Measurements from ENCODE around the gene C5. TPM values are rescaled to one million over a fixed set of nuclear protein-coding genes. Genes with fewer than 3 reads are reported as not detected.

The C5 gene
- total RNA-seq, 1 experiment from 2014 or later = 10.2 TPM

DNA sequence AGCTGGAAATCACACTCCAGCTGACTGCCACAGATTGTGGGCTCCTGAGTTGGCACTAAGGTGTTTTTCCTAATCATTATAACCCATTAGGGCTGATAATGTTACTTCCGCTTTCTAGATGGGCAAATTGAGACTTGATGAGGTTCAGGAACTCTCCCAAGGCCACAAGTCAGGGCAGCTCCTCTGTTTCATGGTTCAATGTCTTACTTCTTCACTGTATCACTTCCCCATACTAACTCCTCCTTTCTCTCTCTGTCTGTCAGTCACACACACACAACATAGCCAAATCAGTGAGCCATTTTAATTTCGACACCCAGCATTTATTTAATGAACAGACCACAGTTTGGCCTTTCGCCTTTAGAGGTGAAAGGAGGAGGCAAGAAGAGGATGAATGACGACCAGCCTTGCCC is 105.6 kb downstream of the C5 start:
- Histone ChIP-seq H4K20me1 (ENCODE audit: insufficient read depth, low read depth, low read length) (no peaks in the 10 kb centered on the region), H3K9me3 (ENCODE audit: low read length) (no peaks in the 10 kb centered on the region), H3K4me1 (ENCODE audit: low read length) (peaks cover 36% of the 10 kb centered on the region), H3K27ac (ENCODE audit: low read length) (peak overlapping the region; percentile 87), H3K9ac (ENCODE audit: low read length) (0 out of 2 replicates have a peak overlapping the region, but pooled peaks have one; percentile 21), H3K9me2 (replicated peaks; ENCODE audit: insufficient read depth, low read length) (no peaks in the 10 kb centered on the region), H3K79me2 (ENCODE audit: low read length) (no peaks in the 10 kb centered on the region), H3K4me3 (ENCODE audit: low read length) (no peak overlapping the region), H2AFZ (ENCODE audit: low read length) (no peak overlapping the region), H3K36me3 (ENCODE audit: insufficient read depth, low read length) (no peaks in the 10 kb centered on the region), H3K27me3 (ENCODE audit: low read length) (no peaks in the 10 kb centered on the region), H3K4me2 (ENCODE audit: low read depth, low read length, poor library complexity, severe bottlenecking) (peak overlapping the region; percentile 57)
- peak; percentile 92 for DNase-seq

GRCh38 chr9:120942186-120943001 is 107.7 kb downstream of the C5 start:
- 0 out of 2 replicates have a peak overlapping the region, but pooled peaks have one; percentile 5 for H3K9ac ChIP-seq (ENCODE audit: low read length)
- no peaks in the 10 kb centered on the region for H3K9me3 ChIP-seq (ENCODE audit: low read length)
- H3K36me3 ChIP-seq (ENCODE audit: insufficient read depth, low read length) = no peaks in the 10 kb centered on the region
- DNase-seq = no peak
- H3K9me2 ChIP-seq (replicated peaks; ENCODE audit: insufficient read depth, low read length) = no peaks in the 10 kb centered on the region
- no peaks in the 10 kb centered on the region for H3K27me3 ChIP-seq (ENCODE audit: low read length)
- no peak overlapping the region for H3K4me3 ChIP-seq (ENCODE audit: low read length)
- no peak overlapping the region for H3K4me2 ChIP-seq (ENCODE audit: low read depth, low read length, poor library complexity, severe bottlenecking)
- no peaks in the 10 kb centered on the region for H4K20me1 ChIP-seq (ENCODE audit: insufficient read depth, low read depth, low read length)
- no peaks in the 10 kb centered on the region for H3K79me2 ChIP-seq (ENCODE audit: low read length)
- peaks cover 47% of the 10 kb centered on the region for H3K4me1 ChIP-seq (ENCODE audit: low read length)
- peak overlapping the region; percentile 47; the same call in 1 of the 2 replicates for H2AFZ ChIP-seq (ENCODE audit: low read length)
- 0 out of 2 replicates have a peak overlapping the region, but pooled peaks have one; percentile 8 for H3K27ac ChIP-seq (ENCODE audit: low read length)

- H3K4me3 ChIP-seq (ENCODE audit: low read length) = no peak overlapping the region
- no peaks in the 10 kb centered on the region for H3K79me2 ChIP-seq (ENCODE audit: low read length)
- peaks cover 59% of the 10 kb centered on the region for H3K4me1 ChIP-seq (ENCODE audit: low read length)
- no peak overlapping the region for H3K4me2 ChIP-seq (ENCODE audit: low read depth, low read length, poor library complexity, severe bottlenecking)
- H3K27me3 ChIP-seq (ENCODE audit: low read length) = no peaks in the 10 kb centered on the region
- no peak overlapping the region for H3K27ac ChIP-seq (ENCODE audit: low read length)
- H3K9me2 ChIP-seq (replicated peaks; ENCODE audit: insufficient read depth, low read length) = no peaks in the 10 kb centered on the region
- no peak overlapping the region for H3K9ac ChIP-seq (ENCODE audit: low read length)
- H4K20me1 ChIP-seq (ENCODE audit: insufficient read depth, low read depth, low read length) = no peaks in the 10 kb centered on the region
- H3K9me3 ChIP-seq (ENCODE audit: low read length) = no peaks in the 10 kb centered on the region
- H3K36me3 ChIP-seq (ENCODE audit: insufficient read depth, low read length) = no peaks in the 10 kb centered on the region
- H2AFZ ChIP-seq (ENCODE audit: low read length) = no peak overlapping the region
- no peak for DNase-seq
Observed at GRCh38 chr9:120941046-120941770, 108.9 kb downstream of the C5 start.

GRCh38 chr9:120940573-120940972 is 109.5 kb downstream of the C5 start:
- H3K79me2 ChIP-seq (ENCODE audit: low read length) = no peaks in the 10 kb centered on the region
- H3K9me2 ChIP-seq (replicated peaks; ENCODE audit: insufficient read depth, low read length) = no peaks in the 10 kb centered on the region
- DNase-seq = no peak
- H3K4me2 ChIP-seq (ENCODE audit: low read depth, low read length, poor library complexity, severe bottlenecking) = no peak overlapping the region
- H3K36me3 ChIP-seq (ENCODE audit: insufficient read depth, low read length) = no peaks in the 10 kb centered on the region
- H3K27me3 ChIP-seq (ENCODE audit: low read length) = no peaks in the 10 kb centered on the region
- H3K4me3 ChIP-seq (ENCODE audit: low read length) = no peak overlapping the region
- H4K20me1 ChIP-seq (ENCODE audit: insufficient read depth, low read depth, low read length) = no peaks in the 10 kb centered on the region
- H3K27ac ChIP-seq (ENCODE audit: low read length) = no peak overlapping the region
- no peaks in the 10 kb centered on the region for H3K9me3 ChIP-seq (ENCODE audit: low read length)
- peaks cover 63% of the 10 kb centered on the region for H3K4me1 ChIP-seq (ENCODE audit: low read length)
- H3K9ac ChIP-seq (ENCODE audit: low read length) = no peak overlapping the region
- H2AFZ ChIP-seq (ENCODE audit: low read length) = no peak overlapping the region

DNA sequence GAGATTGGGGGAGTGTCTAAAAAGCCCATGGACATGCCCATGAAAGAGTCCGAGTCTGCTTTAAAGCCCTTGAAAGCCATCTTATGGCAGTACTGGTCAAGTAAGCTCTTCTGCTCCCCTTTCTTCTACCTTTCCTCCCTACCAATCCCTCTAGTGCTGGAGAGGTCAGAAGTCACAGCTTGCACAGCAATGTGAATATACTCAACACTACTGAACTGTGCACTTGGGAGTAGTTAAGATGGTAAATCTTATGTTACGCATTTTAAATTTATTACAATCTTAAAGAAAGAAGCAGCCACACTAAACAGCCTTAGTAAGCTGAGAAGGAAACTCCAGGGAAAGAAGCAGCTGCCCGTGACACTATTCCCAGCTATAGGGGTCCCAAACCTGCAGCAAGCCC is 111.2 kb downstream of the C5 start:
- Histone ChIP-seq H3K27ac (ENCODE audit: low read length) (no peak overlapping the region), H3K4me2 (ENCODE audit: low read depth, low read length, poor library complexity, severe bottlenecking) (no peak overlapping the region), H3K79me2 (ENCODE audit: low read length) (no peaks in the 10 kb centered on the region), H3K9me2 (replicated peaks; ENCODE audit: insufficient read depth, low read length) (no peaks in the 10 kb centered on the region), H3K9me3 (ENCODE audit: low read length) (no peaks in the 10 kb centered on the region), H3K9ac (ENCODE audit: low read length) (no peak overlapping the region), H3K4me3 (ENCODE audit: low read length) (no peak overlapping the region), H3K36me3 (ENCODE audit: insufficient read depth, low read length) (no peaks in the 10 kb centered on the region), H4K20me1 (ENCODE audit: insufficient read depth, low read depth, low read length) (no peaks in the 10 kb centered on the region), H2AFZ (ENCODE audit: low read length) (no peak overlapping the region), H3K4me1 (ENCODE audit: low read length) (peaks cover 63% of the 10 kb centered on the region), H3K27me3 (ENCODE audit: low read length) (no peaks in the 10 kb centered on the region)
- DNase-seq = no peak

DNA sequence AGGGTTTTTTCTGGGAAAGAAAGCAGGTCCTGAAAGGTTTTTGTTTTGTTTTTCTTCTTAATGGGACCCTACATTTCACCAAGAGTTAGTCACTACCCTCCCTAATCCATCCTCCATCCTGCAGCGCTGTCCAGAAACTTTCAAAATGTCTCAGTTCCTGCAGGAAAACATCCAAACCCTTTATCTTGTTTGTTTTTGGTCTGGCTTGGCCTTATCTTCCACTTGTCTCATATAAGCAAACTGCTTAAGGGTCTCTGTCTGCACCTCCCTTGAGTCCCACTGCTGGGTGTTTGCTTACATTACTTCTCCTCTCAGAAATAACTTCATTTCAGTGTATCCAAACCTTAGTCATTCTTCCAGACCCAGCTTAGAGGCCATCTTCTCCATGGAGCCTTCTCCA is 112.5 kb downstream of the C5 start:
- Histone ChIP-seq H3K27me3 (ENCODE audit: low read length) (no peaks in the 10 kb centered on the region), H3K27ac (ENCODE audit: low read length) (peak overlapping the region; percentile 100; the same call in 1 of the 2 replicates), H3K9me2 (replicated peaks; ENCODE audit: insufficient read depth, low read length) (no peaks in the 10 kb centered on the region), H3K4me1 (ENCODE audit: low read length) (peaks cover 63% of the 10 kb centered on the region), H3K4me3 (ENCODE audit: low read length) (no peak overlapping the region), H3K4me2 (ENCODE audit: low read depth, low read length, poor library complexity, severe bottlenecking) (peak overlapping the region; percentile 81), H3K9me3 (ENCODE audit: low read length) (no peaks in the 10 kb centered on the region), H2AFZ (ENCODE audit: low read length) (no peak overlapping the region), H4K20me1 (ENCODE audit: insufficient read depth, low read depth, low read length) (no peaks in the 10 kb centered on the region), H3K36me3 (ENCODE audit: insufficient read depth, low read length) (no peaks in the 10 kb centered on the region), H3K9ac (ENCODE audit: low read length) (peak overlapping the region; percentile 77; the same call in 1 of the 2 replicates), H3K79me2 (ENCODE audit: low read length) (no peaks in the 10 kb centered on the region)
- DNase-seq = no peak

DNA sequence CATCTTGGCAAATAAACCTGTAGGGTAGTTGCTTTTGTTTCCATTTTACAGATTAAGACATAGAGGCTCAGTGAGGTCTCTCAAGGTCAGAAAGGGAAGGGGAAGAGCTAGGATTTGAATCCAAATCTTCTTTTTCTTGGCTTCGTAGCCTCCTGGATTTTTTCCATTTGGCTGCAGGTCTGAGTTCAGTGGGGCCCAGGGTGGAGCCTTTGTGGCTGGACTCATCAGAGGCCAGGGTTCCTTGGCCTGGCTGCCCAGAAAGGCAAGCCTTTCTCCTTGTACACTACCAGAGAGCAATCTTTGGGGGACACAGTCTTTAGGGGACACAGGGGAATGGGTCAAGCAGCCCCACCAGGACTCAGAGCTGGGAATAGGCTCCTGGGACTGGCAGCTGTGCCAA is 112.9 kb downstream of the C5 start:
- no peaks in the 10 kb centered on the region for H3K9me3 ChIP-seq (ENCODE audit: low read length)
- no peaks in the 10 kb centered on the region for H3K9me2 ChIP-seq (replicated peaks; ENCODE audit: insufficient read depth, low read length)
- H3K4me3 ChIP-seq (ENCODE audit: low read length) = no peak overlapping the region
- H3K4me2 ChIP-seq (ENCODE audit: low read depth, low read length, poor library complexity, severe bottlenecking) = peak overlapping the region; percentile 81
- H3K36me3 ChIP-seq (ENCODE audit: insufficient read depth, low read length) = no peaks in the 10 kb centered on the region
- DNase-seq = no peak
- H2AFZ ChIP-seq (ENCODE audit: low read length) = no peak overlapping the region
- H3K9ac ChIP-seq (ENCODE audit: low read length) = peak overlapping the region; percentile 77
- H3K27ac ChIP-seq (ENCODE audit: low read length) = peak overlapping the region; percentile 100
- H3K27me3 ChIP-seq (ENCODE audit: low read length) = no peaks in the 10 kb centered on the region
- no peaks in the 10 kb centered on the region for H3K79me2 ChIP-seq (ENCODE audit: low read length)
- H4K20me1 ChIP-seq (ENCODE audit: insufficient read depth, low read depth, low read length) = no peaks in the 10 kb centered on the region
- peaks cover 63% of the 10 kb centered on the region for H3K4me1 ChIP-seq (ENCODE audit: low read length)

DNA sequence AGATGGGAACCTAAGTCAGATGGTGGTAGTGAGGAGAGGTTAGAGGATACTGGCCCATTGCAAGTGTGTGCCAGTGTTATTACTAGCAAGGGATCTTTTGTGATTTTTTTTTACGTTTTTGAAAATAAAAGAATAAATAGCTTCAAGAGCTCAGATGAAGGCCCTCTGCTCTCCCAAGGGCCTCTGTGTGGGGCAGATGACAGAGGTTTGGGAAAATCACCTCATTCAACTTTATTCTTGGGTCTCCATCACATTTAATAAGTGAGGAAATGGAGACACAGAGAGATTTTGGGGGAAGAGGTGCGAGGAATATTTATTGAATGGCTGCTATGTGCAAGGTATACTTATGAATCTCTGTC is 113.3 kb downstream of the C5 start:
- Histone ChIP-seq H3K4me3 (ENCODE audit: low read length) (no peak overlapping the region), H3K9me3 (ENCODE audit: low read length) (no peaks in the 10 kb centered on the region), H3K27me3 (ENCODE audit: low read length) (no peaks in the 10 kb centered on the region), H3K9me2 (replicated peaks; ENCODE audit: insufficient read depth, low read length) (no peaks in the 10 kb centered on the region), H3K36me3 (ENCODE audit: insufficient read depth, low read length) (no peaks in the 10 kb centered on the region), H3K27ac (ENCODE audit: low read length) (peak overlapping the region; percentile 100), H4K20me1 (ENCODE audit: insufficient read depth, low read depth, low read length) (no peaks in the 10 kb centered on the region), H3K4me1 (ENCODE audit: low read length) (peaks cover 66% of the 10 kb centered on the region), H3K9ac (ENCODE audit: low read length) (peak overlapping the region; percentile 77), H2AFZ (ENCODE audit: low read length) (no peak overlapping the region), H3K79me2 (ENCODE audit: low read length) (no peaks in the 10 kb centered on the region), H3K4me2 (ENCODE audit: low read depth, low read length, poor library complexity, severe bottlenecking) (peak overlapping the region; percentile 81)
- DNase-seq = no peak
